Upper lobe of right lung (tissue), 1 donor: ENCODE results near the gene ANO2. TPM values are rescaled to one million over a fixed set of nuclear protein-coding genes. Genes with fewer than 3 reads are reported as not detected.

Experiments used
- ATAC-seq: fragments of 200-7000 bp; cut with Tn5 transposase; one replicate; pipeline ENCODE4 v1.9.1; 2020; ENCODE audit warnings: mild to moderate bottlenecking, moderate library complexity
- DNase-seq: peaks from one replicate; pipeline ENCODE4 v3.0.0-alpha.2; 2020
- H3K27ac ChIP-seq: fragments of 200-600 bp; one replicate; pipeline ENCODE4 v1.8.0; 2022
- H3K27me3 ChIP-seq: fragments of 200-600 bp; one replicate; pipeline ENCODE4 v1.8.0; 2022; ENCODE audit warnings: mild to moderate bottlenecking
- H3K36me3 ChIP-seq: fragments of 200-600 bp; one replicate; pipeline ENCODE4 v1.8.0; 2022
- H3K4me1 ChIP-seq: fragments of 200-600 bp; one replicate; pipeline ENCODE4 v1.8.0; 2022
- H3K4me3 ChIP-seq: fragments of 200-600 bp; one replicate; pipeline ENCODE4 v1.8.0; 2022; ENCODE audit warnings: mild to moderate bottlenecking
- H3K9me3 ChIP-seq: fragments of 200-600 bp; one replicate; pipeline ENCODE4 v1.8.0; 2022
- intact Hi-C: fragments of 100-400 bp; cut with DNase I; formaldehyde crosslinking; loops from one replicate; pipeline ENCODE4 v1.11.0; 2022
- total RNA-seq: library from RNA; stranded (reverse); fragmentation: NEBNext Ultra II Directional; extraction: Animal tissue kit (Norgen Biotek cat#: 25700); gene quantifications from one replicate; pipeline ENCODE4 v1.2.1, GENCODE V29; 2021
- TF ChIP-seq, protein P1 (sequence below): fragments of 200-600 bp; IDR thresholded peaks from one replicate; pipeline ENCODE4 v1.8.0; 2022; ENCODE audit warnings: antibody characterized with exemption
- donor health status: DM: no; HTN: yes; CAD: no; lungs with severe emphysema.

ANO2 gene
- total RNA-seq, 1 donor from 2014 or later = 36.8 TPM

- ATAC-seq = no peak
- no peak overlapping the region for H3K4me3 ChIP-seq
- intact Hi-C loops = no loop called here
- no peaks in the 10 kb centered on the region for H3K27me3 ChIP-seq
- no peaks in the 10 kb centered on the region for H3K9me3 ChIP-seq
- no peak overlapping the region for H3K27ac ChIP-seq
- TF ChIP-seq, protein P1, sequence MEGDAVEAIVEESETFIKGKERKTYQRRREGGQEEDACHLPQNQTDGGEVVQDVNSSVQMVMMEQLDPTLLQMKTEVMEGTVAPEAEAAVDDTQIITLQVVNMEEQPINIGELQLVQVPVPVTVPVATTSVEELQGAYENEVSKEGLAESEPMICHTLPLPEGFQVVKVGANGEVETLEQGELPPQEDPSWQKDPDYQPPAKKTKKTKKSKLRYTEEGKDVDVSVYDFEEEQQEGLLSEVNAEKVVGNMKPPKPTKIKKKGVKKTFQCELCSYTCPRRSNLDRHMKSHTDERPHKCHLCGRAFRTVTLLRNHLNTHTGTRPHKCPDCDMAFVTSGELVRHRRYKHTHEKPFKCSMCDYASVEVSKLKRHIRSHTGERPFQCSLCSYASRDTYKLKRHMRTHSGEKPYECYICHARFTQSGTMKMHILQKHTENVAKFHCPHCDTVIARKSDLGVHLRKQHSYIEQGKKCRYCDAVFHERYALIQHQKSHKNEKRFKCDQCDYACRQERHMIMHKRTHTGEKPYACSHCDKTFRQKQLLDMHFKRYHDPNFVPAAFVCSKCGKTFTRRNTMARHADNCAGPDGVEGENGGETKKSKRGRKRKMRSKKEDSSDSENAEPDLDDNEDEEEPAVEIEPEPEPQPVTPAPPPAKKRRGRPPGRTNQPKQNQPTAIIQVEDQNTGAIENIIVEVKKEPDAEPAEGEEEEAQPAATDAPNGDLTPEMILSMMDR = no peak
- no peaks in the 10 kb centered on the region for H3K36me3 ChIP-seq
- H3K4me1 ChIP-seq = peaks cover 10% of the 10 kb centered on the region
- DNase-seq = no peak
Measured at GRCh38 chr12:5582018-5582417, 363.0 kb downstream of the ANO2 start.

GRCh38 chr12:5581616-5582015, 363.4 kb downstream of the ANO2 start:
- Histone ChIP-seq H3K4me3 (no peak overlapping the region), H3K27me3 (no peaks in the 10 kb centered on the region), H3K36me3 (no peaks in the 10 kb centered on the region), H3K9me3 (no peaks in the 10 kb centered on the region), H3K4me1 (peaks cover 10% of the 10 kb centered on the region), H3K27ac (no peak overlapping the region)
- peak; percentile 17 for ATAC-seq
- DNase-seq = no peak
- TF ChIP-seq, protein P1 = no peak
- intact Hi-C loops = no loop called here

GRCh38 chr12:5581019-5581418, 364.0 kb downstream of the ANO2 start:
- no peak for DNase-seq
- Histone ChIP-seq H3K36me3 (no peaks in the 10 kb centered on the region), H3K4me3 (no peak overlapping the region), H3K27me3 (no peaks in the 10 kb centered on the region), H3K27ac (no peak overlapping the region), H3K9me3 (no peaks in the 10 kb centered on the region), H3K4me1 (peaks cover 10% of the 10 kb centered on the region)
- TF ChIP-seq, protein P1 = no peak
- intact Hi-C loops = no loop called here
- ATAC-seq = no peak

DNA sequence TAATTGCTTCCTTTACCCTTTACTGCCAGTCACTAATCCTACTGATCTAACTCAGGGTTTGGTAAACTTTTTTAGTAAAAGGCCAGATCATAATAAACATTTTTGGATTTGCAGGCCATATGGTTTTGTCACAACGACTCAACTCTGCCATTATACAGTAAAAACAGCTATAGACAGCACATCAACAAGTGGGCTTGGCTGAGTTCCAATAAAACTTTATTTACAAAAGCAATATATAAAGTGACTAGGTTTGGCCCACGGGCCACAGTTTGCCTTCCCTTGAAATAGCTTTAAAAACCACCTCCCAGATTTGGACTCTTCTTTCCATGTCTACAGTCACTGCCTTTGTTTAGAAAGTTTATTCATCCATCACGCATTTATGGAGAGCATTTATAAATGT, 366.3 kb downstream of the ANO2 start:
- intact Hi-C loops = no loop called here

GRCh38 chr12:5577741-5578140, 367.3 kb downstream of the ANO2 start:
- TF ChIP-seq, protein P1 = no peak
- H3K27ac ChIP-seq = no peak overlapping the region
- ATAC-seq (no peak), DNase-seq (no peak)
- H3K9me3 ChIP-seq = no peaks in the 10 kb centered on the region
- H3K4me1 ChIP-seq = peaks cover 1% of the 10 kb centered on the region
- H3K27me3 ChIP-seq = no peaks in the 10 kb centered on the region
- H3K4me3 ChIP-seq = no peak overlapping the region
- no peaks in the 10 kb centered on the region for H3K36me3 ChIP-seq
- intact Hi-C loops = no loop called here

More for the DNA sequence above, 366.3 kb downstream of the ANO2 start:
- Histone ChIP-seq H3K4me3 (no peak overlapping the region), H3K27ac (no peak overlapping the region), H3K36me3 (no peaks in the 10 kb centered on the region), H3K4me1 (peaks cover 4% of the 10 kb centered on the region), H3K9me3 (no peaks in the 10 kb centered on the region), H3K27me3 (no peaks in the 10 kb centered on the region)
- DNase-seq (no peak), ATAC-seq (no peak)
- TF ChIP-seq, protein P1 = no peak

DNA sequence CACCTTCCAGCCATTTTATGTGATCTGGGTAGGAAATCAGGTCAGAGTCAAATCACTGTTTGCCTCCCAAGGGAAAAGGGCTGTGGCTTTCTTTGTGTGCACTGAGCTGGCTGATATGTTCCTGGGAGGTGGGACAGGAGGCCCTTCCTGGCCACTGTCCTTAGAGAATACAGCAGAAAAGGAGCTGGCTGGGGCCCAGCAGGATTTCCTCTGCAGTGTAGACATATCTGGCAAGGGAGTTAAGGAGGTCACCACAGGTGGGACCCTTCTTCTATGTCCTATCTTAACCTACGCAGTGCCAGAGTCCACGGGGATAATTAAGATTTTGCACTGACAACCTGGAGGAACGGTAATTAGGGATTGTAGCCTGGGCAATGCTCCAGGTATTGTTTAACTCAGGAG, 367.8 kb downstream of the ANO2 start:
- Histone ChIP-seq H3K27me3 (no peaks in the 10 kb centered on the region), H3K9me3 (no peaks in the 10 kb centered on the region), H3K4me3 (no peak overlapping the region), H3K4me1 (no peaks in the 10 kb centered on the region), H3K27ac (no peak overlapping the region), H3K36me3 (no peaks in the 10 kb centered on the region)
- TF ChIP-seq, protein P1 = no peak
- ATAC-seq (no peak), DNase-seq (no peak)
- intact Hi-C loops = no loop called here
